NCI-H345 treated with DMSO at 0.1 percent for 48 hours (cell line): ENCODE results near the gene ARID4B.
"Not testable (repeated sequence)": the region's sequence is repeated elsewhere in the genome, so short reads cannot be mapped to it uniquely, and the experiment has no call there.

ENCODE experiments used
- DNase-seq: peaks from one replicate; lab custom pipeline; 2025; ENCODE audit not compliant: unreplicated experiment; lab: John Stamatoyannopoulos, UW

Gene ARID4B

GRCh38 chr1:235328271-235329138, 526 bp upstream of the ARID4B start, which contains the start of gene GGPS1:
TSS of gene GGPS1 (plus strand) at chr1:235328570. CDS start at chr1:235335265, 6,695 bp downstream.
- peak; percentile 98 for DNase-seq

DNA sequence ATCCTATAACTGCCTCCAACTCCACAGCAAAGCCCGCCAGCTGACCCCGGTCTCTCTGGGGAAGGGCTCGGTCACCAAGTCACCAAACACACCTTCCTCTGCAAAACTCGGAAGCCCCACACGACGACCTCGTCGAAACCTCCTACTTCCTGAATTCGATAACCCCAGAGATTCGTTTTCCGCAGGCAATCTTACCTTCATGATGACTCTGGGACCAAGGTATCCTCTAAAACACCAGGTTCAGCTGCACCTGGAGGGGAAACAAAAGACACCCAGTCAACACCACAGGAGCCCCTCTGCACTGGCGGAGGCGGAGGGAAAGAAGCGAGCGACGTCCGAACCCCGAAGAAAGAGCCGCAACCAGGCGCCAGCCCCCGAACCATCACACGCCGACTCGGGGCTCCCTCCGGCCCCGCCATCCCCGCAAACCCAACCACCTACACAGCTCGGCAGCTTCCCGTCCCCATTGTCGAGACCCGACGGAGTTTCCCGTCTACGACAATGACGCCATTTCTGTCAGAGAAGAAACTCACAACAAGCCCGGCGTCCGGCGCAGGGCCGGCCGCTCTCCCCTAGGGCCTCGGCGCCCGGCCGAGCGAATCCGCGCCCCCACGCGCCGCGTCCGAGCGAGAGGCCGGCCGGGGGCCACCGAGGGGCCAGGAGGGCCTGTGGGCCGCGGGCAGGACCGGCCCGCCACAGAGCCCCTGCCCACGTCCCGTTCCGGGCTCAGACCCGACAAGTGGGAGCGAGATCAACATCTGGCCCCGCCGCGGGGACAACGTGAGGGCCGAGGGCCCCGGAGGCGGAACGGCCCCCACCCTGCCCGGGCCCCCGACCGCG, 1.0 kb downstream of the ARID4B start:
- DNase-seq: peak; percentile 100

GRCh38 chr1:235325854-235326253, 2.1 kb downstream of the ARID4B start:
- DNase-seq: no peak

GRCh38 chr1:235325139-235325538, 2.8 kb downstream of the ARID4B start:
- no peak for DNase-seq

DNA sequence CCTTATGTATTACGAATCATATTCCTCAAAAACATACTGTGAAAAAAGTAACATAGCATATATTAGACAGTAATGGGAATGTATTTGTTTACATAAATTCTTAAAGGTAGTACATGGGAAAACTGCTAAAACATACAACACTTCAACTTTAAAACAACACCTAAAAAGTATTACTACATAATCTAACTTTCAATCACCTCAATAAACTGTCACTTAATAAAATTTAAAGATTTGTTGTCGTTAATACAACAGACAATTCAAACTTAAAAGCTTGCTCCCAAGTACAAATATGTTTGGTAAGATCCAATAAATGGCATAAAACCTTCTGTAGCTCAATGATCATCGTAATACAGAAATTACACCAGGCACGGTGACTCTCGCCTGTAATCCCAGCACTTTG, 3.7 kb downstream of the ARID4B start:
- DNase-seq: no peak

GRCh38 chr1:235320521-235321179, 7.3 kb downstream of the ARID4B start:
- DNase-seq: no peak

DNA sequence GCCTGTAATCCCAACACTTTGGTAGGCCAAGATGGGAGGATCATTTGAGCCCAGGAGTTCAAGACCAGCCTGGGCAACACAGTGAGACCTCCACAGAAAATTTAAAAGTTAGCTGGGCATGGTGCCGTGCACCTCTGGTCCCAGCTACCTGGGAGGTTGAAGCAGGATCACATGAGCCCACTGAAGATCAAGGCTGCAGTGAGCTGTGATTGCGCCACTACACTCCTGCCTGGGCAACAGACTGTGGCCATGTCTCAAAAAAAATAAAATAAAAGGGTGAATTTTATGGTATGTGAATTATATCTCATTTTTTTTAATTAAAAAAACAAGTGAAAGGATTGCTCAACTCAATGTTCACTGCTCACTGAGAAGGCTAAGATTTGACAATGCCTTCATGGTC, 8.7 kb downstream of the ARID4B start:
- DNase-seq: no peak

- no peak for DNase-seq
Measured at GRCh38 chr1:235317168-235317567, 10.8 kb downstream of the ARID4B start.

- no peak for DNase-seq
Measured at GRCh38 chr1:235315735-235316134, 12.2 kb downstream of the ARID4B start.

GRCh38 chr1:235315173-235315572, 12.8 kb downstream of the ARID4B start:
- no peak for DNase-seq

DNA sequence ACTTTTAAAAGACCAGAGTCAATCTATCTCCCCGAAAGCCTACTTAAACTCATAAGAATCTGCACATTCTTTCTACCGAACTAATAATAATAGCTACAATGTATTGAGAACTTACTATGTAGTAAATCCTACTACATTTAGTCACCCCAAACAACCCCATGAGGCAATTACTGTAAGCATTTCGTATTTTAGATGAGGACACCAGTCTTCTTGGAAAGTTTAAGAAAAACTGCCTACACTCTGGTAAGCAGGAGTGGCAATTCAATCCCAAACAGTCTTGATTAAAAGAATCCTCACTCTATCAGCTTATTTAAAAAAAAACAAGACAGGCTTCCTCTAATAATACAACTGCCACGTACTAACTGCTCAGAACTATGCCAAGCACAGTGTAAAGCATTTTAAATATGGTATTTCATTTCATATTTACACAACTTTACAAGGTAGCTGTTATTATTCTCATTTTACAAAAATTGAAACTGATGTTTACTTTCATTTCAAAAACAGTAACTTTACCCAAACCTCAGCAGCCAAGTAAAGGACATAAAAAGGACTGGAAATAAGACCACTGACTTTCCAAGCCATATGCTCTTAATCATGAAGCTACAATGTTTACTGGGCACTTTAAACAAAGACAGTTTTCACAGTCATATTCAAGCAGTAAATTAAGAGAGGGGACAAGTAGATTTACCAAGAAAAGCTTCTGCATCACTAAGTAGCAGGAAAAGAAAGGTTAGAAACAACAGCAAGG, 13.9 kb downstream of the ARID4B start:
- DNase-seq: no peak

DNA sequence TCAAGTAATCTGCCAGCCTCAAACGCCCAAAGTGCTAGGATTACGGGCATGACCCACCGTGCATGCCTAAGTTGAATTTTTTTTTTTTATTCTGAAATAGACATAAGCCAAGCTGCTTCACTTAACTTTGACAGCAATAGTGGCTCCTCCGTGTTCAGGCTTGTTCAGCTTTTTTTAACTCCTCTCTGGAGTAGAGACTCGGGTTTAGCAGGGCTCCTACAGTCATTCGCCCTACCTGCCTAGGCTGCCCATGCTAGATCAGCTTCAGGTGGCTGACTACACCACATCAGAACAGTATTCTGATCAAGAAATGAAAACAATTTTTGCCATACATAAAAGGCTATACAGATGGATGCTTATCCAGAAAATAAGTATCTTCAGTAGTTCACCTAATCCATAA, 14.7 kb downstream of the ARID4B start:
- DNase-seq: no peak

DNA sequence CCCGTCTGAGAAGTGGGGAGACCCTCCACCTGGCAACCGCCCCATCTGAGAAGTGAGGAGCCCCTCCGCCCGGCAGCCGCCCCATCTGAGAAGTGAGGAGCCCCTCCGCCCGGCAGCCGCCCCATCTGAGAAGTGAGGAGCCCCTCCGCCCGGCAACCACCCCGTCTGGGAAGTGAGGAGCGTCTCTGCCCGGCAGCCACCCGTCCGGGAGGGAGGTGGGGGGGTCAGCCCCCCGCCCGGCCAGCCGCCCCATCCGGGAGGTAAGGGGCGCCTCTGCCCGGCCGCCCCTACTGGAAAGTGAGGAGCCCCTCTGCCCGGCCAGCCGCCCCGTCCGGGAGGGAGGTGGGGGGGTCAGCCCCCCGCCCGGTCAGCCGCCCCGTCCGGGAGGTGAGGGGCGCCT, 18.8 kb downstream of the ARID4B start:
- DNase-seq: not testable (repeated sequence)

DNA sequence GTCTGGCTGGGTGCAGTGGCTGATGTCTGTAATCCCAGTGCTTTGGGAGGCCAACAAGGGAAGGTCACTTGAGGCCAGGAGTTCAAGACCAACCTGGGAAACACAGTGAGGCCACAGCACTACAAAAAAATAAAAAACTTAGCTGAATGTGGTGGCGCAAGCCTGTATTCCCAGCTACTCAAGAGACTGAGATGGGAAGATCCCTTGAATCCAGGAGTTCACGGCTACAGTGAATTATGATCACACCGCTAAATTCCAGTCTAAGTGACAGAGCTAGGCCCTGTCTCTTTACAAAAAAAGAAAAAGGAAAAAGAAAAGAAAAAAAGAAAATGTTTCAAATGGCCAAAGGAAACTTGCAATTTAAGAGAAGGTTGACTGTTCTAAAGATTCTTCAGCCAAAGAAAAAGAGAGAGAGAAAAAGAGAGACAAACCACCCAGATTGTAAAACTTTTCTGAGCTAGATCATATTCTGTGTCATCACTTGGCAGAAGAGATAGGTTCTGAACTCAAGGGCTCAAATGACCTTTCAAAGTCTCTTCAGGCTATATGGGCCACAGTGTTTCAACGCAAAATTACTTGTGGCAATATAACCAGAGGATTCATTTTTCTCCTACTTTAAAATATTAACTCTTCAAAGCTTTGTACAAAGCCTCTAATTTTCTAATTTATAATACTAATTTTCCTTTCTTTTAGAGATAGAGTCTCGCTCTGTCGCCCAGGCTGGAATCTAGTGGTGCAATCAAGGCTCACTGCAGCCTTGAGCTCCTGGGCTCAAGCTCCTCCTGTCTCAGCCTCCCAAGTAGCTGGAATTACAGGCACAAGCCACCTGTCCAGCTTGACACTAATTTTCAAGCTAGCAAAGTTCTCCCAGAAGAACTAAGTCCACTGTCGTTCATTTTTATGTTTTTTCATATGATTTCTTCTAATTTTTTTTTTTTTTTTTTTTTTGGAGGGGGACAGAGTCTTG, 20.5 kb downstream of the ARID4B start:
- DNase-seq: no peak

DNA sequence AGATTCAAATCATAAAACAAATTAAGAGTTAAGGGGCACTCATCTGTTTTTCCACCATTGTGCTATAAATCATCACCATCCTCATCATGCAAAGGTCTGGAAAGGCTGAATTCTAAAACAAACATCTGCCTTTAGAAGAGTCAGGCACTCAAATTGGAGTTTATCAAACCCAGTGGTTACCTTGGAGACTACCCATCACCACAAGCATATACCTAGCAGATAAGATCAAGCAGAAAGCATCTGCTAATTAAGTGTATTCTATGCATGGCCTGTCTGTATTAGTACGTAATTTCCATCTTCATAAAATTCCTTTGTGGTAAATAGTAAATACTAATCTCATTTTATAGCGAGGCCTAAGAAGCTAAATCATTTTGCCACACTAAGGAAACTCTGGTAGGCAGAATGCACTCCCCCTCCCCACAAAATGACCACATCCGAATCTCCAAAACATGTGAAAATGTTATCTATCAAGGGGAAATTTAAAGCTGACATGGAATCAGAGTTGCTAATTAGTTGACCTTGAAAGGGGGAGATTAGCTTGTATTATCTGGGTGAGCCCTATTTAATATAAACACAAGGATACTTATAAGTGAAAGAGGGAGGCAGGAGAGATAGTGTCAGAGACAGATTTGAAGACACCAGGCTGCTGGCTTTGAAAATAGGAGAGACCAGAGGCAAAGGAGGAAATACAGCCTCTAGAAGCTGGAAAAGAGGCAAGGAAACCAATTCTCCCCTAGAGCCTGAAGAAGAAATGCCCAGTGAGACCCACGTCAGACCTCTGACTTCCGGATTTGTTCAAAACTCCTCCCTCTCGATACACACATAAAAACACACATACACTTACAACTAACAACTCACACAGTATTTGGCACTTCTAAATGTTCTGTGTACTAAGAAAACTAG, 23.2 kb downstream of the ARID4B start:
- DNase-seq: no peak

DNA sequence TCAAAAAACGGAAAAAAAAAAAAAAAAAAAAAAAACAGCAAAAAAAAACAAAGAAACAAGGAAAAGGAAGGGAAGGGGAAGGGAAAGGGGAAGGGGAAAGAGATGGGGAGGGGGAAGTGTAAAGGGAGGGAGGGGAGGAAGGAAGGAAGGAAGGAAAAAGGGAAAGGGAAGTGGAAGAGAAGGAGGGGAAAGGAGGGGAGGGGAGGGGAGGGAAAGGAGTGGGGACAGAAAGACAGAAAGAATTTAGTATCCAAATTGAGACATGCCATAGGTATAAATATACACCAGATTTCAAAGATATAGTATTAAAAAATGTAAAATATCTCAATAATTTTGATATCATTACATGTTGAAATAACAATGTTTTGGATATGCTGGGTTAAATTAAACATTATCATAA, 25.8 kb downstream of the ARID4B start:
- no peak for DNase-seq

DNA sequence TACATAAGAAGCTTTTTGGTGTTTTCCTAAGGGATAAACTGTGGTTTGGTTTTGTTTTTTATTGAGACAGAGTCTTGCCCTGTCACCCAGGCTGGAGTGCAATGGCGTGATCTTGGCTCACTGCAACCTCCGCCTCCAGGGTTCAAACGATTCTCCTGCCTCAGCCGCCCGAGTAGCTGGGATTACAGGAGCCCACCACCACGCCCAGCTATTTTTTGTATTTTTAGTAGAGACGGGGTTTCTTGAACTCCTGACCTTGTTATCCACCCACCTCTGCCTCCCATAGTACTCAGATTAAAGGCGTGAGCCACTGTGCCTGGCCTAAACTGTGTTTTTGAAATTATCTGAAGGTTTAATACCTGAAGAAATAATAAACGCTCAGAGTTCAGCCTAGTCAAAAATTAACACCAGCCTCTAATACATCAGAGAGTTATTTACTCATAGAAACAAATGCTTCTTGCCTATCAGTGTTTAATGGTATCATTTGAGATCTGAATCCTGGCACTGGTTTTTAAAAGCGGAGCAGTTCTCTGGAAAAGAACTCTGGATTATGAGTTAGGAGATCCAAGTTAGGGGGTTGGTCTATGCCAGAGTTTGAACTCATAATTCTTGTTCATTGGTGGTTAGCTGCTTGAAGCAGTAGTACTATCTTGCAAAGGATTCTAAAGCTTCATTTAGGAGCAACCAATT, 28.7 kb downstream of the ARID4B start:
- no peak for DNase-seq

- no peak for DNase-seq
Measured at GRCh38 chr1:235298758-235299157, 29.2 kb downstream of the ARID4B start.
